ENCODE data around the gene SET.

Gene SET

DNA sequence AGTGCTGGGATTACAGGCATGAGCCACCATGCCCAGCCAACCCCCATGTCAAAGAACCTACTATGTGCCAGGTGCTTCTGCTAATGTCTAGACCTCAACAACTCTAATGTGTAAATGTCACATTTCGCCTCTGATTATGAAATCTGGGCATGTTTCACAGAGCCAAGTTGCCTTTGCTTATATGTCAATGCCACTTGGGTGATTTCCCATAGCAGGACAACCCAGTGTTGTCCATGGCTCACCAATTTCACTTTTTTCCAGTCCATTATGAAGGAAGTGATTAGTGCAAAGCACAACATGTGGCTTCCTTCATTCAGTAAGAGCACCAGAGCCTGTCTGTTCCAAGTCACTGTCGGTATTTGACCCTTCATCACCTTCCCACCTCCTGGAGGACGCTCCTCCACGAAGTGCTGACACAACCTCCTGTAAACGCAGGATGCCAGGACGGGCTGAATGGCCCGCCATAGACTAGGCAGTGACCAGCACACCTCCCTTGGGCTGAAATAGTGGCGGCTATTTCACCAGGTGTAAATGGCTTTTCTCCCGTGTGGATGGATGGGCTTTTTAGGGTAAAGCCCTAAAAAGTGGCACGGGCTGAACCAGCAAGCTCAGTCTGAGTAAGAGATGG, 12.3 kb downstream of the SET start:
- TF ChIP-seq, protein P1, sequence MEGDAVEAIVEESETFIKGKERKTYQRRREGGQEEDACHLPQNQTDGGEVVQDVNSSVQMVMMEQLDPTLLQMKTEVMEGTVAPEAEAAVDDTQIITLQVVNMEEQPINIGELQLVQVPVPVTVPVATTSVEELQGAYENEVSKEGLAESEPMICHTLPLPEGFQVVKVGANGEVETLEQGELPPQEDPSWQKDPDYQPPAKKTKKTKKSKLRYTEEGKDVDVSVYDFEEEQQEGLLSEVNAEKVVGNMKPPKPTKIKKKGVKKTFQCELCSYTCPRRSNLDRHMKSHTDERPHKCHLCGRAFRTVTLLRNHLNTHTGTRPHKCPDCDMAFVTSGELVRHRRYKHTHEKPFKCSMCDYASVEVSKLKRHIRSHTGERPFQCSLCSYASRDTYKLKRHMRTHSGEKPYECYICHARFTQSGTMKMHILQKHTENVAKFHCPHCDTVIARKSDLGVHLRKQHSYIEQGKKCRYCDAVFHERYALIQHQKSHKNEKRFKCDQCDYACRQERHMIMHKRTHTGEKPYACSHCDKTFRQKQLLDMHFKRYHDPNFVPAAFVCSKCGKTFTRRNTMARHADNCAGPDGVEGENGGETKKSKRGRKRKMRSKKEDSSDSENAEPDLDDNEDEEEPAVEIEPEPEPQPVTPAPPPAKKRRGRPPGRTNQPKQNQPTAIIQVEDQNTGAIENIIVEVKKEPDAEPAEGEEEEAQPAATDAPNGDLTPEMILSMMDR (conservative IDR thresholded peaks at IDR 0.05; ENCODE audit: low read depth, low read length): no peak
- H3K4me3 ChIP-seq (ENCODE audit: low read length): no peak overlapping the region
- DNase-seq (ENCODE audit: low read depth): no peak

DNA sequence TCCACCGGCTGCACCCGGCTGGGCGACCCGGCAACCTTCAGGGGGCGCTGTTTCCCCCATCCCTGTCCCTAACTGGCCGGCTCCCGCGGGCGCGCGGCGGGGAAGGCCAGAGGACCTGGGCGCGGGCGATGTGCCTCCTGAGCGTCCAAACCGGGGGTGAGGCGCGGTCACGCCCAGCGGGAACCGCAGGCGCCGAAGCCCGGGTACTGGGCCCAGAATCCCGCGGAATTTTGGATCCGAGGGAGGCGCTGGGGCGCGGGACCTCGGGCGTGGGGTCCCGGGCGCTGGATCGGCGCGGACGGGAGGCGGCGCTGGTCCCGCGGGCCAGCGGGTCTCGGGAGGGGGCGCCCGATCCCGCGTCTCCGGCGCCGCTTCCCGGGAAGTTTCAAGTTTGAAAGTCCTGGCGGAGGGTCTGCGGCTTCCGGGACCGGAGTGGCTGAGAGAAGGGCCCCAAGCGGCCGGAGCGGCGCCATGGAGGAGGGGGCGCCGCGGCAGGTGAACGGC, 13.5 kb downstream of the SET start, which contains the start of gene PKN3:
TSS of gene PKN3 (plus strand) at position 59 of the 504 bp plus-strand sequence. CDS start at position 472, 413 bp downstream.
- TF ChIP-seq, protein P1 (conservative IDR thresholded peaks at IDR 0.05; ENCODE audit: low read depth, low read length): peak; percentile 78
- peak within 1 kb of the TSS; percentile 71 for H3K4me3 ChIP-seq (ENCODE audit: low read length)
- DNase-seq (ENCODE audit: low read depth): no peak

DNA sequence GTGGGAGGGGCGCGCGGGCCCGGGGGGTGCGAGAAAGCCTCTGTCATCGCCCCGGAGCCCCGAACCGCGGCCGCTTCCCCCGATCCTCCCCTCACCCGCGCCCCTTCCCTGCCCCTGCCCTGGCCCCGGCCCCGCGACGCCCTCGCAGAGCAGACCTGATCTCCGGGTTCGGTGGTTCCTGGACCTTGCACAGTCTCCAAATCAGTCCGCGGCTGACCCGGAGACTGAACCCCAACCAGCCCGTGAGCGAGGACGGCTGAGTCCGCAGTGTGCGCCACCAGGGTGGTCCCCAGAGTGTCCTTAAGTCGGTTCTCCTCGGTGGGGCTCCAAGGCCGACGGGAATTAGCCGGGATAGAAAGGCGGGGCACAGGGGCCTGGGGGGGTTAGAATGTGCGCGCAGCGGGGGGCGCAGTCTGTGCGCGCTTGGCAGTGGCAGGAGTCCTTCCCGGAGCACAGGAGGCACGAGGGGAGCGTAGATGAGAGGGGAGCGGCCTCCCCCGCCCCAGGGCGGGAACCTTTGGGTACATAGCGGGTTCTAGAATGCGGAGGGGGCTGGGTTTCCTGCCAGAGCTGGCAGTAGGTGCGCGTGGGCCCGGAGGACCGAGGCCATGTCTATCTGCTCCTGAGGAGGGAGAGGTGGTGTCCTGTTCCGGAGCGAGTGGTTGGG, 14.1 kb downstream of the SET start:
- TF ChIP-seq, protein P1 (conservative IDR thresholded peaks at IDR 0.05; ENCODE audit: low read depth, low read length): no peak
- peak overlapping the region; percentile 71 for H3K4me3 ChIP-seq (ENCODE audit: low read length)
- DNase-seq (ENCODE audit: low read depth): no peak

DNA sequence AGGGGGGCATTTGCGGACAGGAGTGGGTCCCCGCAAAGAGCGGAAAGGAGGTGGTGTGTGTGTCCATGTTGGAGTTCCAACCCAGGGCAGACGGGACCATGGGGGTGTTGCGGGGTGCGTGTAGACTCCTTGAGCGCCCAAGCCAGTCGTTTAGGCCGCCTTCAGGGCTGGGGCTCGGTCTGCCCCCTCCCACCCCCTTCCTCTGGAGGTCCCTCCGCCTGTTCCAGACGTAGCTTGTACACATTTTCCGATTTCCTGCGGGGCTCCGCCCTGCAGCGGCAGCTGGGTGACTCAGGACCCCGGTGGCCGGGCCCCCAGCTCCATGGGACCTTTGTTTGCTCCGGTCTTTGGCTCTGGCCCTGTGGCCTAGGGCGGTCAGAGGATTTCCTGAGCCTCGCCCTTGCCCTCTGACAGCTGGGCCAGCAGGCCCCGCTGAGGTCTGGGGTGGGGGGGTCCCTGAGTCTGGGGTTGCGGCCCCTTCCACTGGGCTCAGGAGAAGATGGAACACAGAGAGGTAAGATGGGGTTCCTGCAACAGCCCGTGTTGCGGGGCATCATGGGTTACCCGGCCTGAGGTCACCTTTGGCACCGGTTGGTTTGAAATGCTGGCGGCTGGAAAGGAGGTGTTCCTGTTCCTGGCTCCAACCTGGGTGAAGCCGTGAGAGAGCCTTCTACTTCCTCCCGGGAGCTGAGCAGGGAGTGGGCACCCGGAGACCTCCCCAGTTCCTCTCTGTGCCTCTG, 14.8 kb downstream of the SET start:
- TF ChIP-seq, protein P1 (conservative IDR thresholded peaks at IDR 0.05; ENCODE audit: low read depth, low read length): no peak
- DNase-seq (ENCODE audit: low read depth): no peak
- peak overlapping the region; percentile 71 for H3K4me3 ChIP-seq (ENCODE audit: low read length)

DNA sequence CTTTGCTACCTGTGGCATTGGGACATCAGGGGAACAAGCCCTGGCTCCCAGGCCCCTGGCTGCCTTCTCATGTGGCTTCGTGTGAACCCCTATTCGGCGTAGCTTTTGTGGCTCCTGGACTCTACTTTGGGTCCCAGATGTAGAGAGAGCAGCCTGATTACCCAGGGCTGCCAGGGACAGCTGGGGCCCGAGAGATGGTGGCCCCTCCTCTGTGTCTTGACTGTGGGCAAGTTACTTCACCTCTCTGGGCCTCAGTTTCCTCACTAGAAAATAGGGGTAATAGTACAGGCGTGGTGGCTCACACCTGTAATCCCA, 15.3 kb downstream of the SET start:
- H3K4me3 ChIP-seq (ENCODE audit: low read length): no peak overlapping the region
- no peak for DNase-seq (ENCODE audit: low read depth)
- TF ChIP-seq, protein P1 (conservative IDR thresholded peaks at IDR 0.05; ENCODE audit: low read depth, low read length): no peak

DNA sequence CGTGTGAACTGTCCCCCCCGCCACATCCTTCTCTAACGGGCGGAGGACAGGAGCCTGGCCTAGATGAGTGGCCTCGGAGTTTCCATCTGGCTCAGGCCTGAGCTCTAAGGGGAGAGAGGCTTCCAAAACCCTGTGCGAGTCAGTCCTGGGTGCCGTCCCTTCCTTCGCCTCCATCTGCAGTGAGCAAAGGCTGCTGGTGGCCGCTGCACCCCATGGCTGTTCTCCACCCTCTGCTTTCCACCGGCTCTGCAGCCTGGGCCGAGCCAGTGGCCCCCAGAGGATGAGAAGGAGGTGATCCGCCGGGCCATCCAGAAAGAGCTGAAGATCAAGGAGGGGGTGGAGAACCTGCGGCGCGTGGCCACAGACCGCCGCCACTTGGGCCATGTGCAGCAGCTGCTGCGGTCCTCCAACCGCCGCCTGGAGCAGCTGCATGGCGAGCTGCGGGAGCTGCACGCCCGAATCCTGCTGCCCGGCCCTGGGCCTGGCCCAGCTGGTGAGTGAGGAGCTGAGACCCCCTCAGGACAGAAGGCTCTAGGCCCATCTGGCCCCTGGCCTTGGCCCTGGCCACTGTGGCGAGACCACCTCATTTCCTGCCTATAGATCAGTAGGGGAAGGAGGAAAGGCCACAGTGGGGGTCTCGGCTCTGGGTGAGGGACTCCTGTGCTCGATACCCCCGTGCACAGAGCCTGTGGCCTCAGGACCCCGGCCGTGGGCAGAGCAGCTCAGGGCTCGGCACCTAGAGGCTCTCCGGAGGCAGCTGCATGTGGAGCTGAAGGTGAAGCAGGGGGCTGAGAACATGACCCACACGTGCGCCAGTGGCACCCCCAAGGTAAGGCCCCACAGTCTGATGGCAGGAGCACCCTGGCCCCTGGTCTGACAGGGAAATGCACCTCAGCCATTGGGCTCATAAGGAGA, 16.3 kb downstream of the SET start:
- TF ChIP-seq, protein P1 (conservative IDR thresholded peaks at IDR 0.05; ENCODE audit: low read depth, low read length): no peak
- DNase-seq (ENCODE audit: low read depth): no peak
- no peak overlapping the region for H3K4me3 ChIP-seq (ENCODE audit: low read length)
